ENCODE data around the gene WFDC5.

Gene WFDC5

GRCh38 chr20:45061244-45061643 is 53.7 kb downstream of the WFDC5 start:
- ChIA-PET CTCF (interaction anchor here (0.9 to 3.3 kb wide), 9 partner anchors 9 to 258 kb away, joined by 3 to 15 read pairs (median 4); no protein-coding TSS in a partner anchor), POLR2A (no interaction called here)
- no peak for TF ChIP-seq CTCF (IDR thresholded peaks at IDR 0.05; ENCODE audit: insufficient read depth, low read length, missing control alignments)
- peak; percentile 61 for DNase-seq (ENCODE audit: low read depth, low spot score)
- H3K4me3 ChIP-seq (ENCODE audit: low read depth, low read length) = no peak overlapping the region

GRCh38 chr20:45060294-45060693 is 54.7 kb downstream of the WFDC5 start:
- no peak for DNase-seq (ENCODE audit: low read depth, low spot score)
- TF ChIP-seq CTCF (IDR thresholded peaks at IDR 0.05; ENCODE audit: insufficient read depth, low read length, missing control alignments) = no peak
- ChIA-PET POLR2A (no interaction called here), CTCF (interaction anchor here (0.7 to 3.3 kb wide), 8 partner anchors 10 to 259 kb away, joined by 3 to 15 read pairs (median 4); no protein-coding TSS in a partner anchor)
- H3K4me3 ChIP-seq (ENCODE audit: low read depth, low read length) = no peak overlapping the region

All from AG04449 (cell line).